GM23338 (cell line): Measurements from ENCODE around the gene PSMD5.

ENCODE experiments used
- CREB1 ChIP-seq: fragments of 250-450 bp; sonication (Bioruptor Pico); IDR thresholded peaks from 2 replicates; pipeline ENCODE4 v1.5.0; 2020; ENCODE audit warnings: low read depth, mild to moderate bottlenecking, moderate library complexity
- EZH2 ChIP-seq: fragments of 200-600 bp; sonication (generic); IDR thresholded peaks from one replicate; pipeline ENCODE4 v1.8.0; 2017; ENCODE audit warnings: antibody characterized with exemption, mild to moderate bottlenecking, low read depth; ENCODE audit not compliant: unreplicated experiment
- EZH2phosphoT487 ChIP-seq: fragments of 200-600 bp; sonication (generic); IDR thresholded peaks from one replicate; pipeline ENCODE4 v1.8.1; 2018; ENCODE audit warnings: antibody characterized with exemption; ENCODE audit not compliant: unreplicated experiment
- NANOG ChIP-seq: IDR thresholded peaks from 2 replicates; pipeline ENCODE4 v1.6.1; 2016; ENCODE audit warnings: antibody characterized with exemption, borderline replicate concordance
- POLR2AphosphoS5 ChIP-seq: IDR thresholded peaks from 2 replicates; pipeline ENCODE4 v1.6.1; 2016; ENCODE audit warnings: antibody characterized with exemption, low read depth
- REST ChIP-seq: IDR thresholded peaks from one replicate; pipeline ENCODE4 v1.6.1; 2018; ENCODE audit warnings: antibody characterized with exemption; ENCODE audit not compliant: unreplicated experiment
- STAT1 ChIP-seq: IDR thresholded peaks from one replicate; pipeline ENCODE4 v1.6.1; 2016; ENCODE audit warnings: antibody characterized with exemption; ENCODE audit not compliant: unreplicated experiment
- ZNF114 ChIP-seq: fragments of 250-450 bp; sonication (Bioruptor Pico); IDR thresholded peaks from 2 replicates; pipeline ENCODE4 v1.5.0; 2020; ENCODE audit warnings: mild to moderate bottlenecking, moderate library complexity
- ZNF462 ChIP-seq: fragments of 250-450 bp; sonication (Bioruptor Pico); IDR thresholded peaks from 2 replicates; pipeline ENCODE4 v1.5.0; 2020; ENCODE audit warnings: mild to moderate bottlenecking, moderate library complexity
- TF ChIP-seq, protein P1 (sequence below), 2 experiments: fragments of 200-600 bp in 1 of 2; sonication (generic) in 1 of 2; conservative IDR thresholded peaks; 2 replicates each; pipeline versions ENCODE4 v1.5.1 to v1.6.1; 2016 to 2017; ENCODE audit warnings: antibody characterized with exemption in 2 of 2, low read depth in 2 of 2, mild to moderate bottlenecking in 2 of 2, moderate library complexity in 1 of 2
- TF ChIP-seq, protein P2 (sequence below): IDR thresholded peaks from 2 replicates; pipeline ENCODE4 v1.6.1; 2016; ENCODE audit warnings: antibody characterized with exemption

- TF ChIP-seq, protein P1, sequence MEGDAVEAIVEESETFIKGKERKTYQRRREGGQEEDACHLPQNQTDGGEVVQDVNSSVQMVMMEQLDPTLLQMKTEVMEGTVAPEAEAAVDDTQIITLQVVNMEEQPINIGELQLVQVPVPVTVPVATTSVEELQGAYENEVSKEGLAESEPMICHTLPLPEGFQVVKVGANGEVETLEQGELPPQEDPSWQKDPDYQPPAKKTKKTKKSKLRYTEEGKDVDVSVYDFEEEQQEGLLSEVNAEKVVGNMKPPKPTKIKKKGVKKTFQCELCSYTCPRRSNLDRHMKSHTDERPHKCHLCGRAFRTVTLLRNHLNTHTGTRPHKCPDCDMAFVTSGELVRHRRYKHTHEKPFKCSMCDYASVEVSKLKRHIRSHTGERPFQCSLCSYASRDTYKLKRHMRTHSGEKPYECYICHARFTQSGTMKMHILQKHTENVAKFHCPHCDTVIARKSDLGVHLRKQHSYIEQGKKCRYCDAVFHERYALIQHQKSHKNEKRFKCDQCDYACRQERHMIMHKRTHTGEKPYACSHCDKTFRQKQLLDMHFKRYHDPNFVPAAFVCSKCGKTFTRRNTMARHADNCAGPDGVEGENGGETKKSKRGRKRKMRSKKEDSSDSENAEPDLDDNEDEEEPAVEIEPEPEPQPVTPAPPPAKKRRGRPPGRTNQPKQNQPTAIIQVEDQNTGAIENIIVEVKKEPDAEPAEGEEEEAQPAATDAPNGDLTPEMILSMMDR (conservative IDR thresholded peaks at IDR 0.05; ENCODE audit: low read depth in 2 of 2) = no peak
- TF ChIP-seq EZH2 = no peak
- no peak for TF ChIP-seq POLR2AphosphoS5
- no peak for TF ChIP-seq EZH2phosphoT487
- TF ChIP-seq CREB1 = no peak
- TF ChIP-seq, protein P2, sequence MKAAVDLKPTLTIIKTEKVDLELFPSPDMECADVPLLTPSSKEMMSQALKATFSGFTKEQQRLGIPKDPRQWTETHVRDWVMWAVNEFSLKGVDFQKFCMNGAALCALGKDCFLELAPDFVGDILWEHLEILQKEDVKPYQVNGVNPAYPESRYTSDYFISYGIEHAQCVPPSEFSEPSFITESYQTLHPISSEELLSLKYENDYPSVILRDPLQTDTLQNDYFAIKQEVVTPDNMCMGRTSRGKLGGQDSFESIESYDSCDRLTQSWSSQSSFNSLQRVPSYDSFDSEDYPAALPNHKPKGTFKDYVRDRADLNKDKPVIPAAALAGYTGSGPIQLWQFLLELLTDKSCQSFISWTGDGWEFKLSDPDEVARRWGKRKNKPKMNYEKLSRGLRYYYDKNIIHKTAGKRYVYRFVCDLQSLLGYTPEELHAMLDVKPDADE = no peak
- no peak for TF ChIP-seq REST
- TF ChIP-seq ZNF462 (CRISPR knock-in tag) = no peak
- no peak for TF ChIP-seq ZNF114 (CRISPR knock-in tag)
- TF ChIP-seq NANOG = no peak
- TF ChIP-seq STAT1 = no peak
Observed at GRCh38 chr9:120859361-120859760, 16.6 kb upstream of the PSMD5 start.
